HepG2 (cell line): ENCODE measurements around the gene DNPH1. TPM values are rescaled to one million over a fixed set of nuclear protein-coding genes. Genes with fewer than 3 reads are reported as not detected.

Source experiments
- ATM ChIP-seq: fragments of 450-650 bp; IDR thresholded peaks from 2 replicates; pipeline ENCODE4 v1.7.1; 2017; ENCODE audit warnings: mild to moderate bottlenecking, borderline replicate concordance
- ETV5 ChIP-seq: IDR thresholded peaks from 2 replicates; pipeline ENCODE4 v1.6.1; 2018; ENCODE audit warnings: missing biosample characterization, missing genetic modification reagents, inconsistent platforms, borderline replicate concordance
- FOXP4 ChIP-seq: sonication (generic); formaldehyde crosslinking; IDR thresholded peaks from 2 replicates; pipeline ENCODE4 v1.4.0; 2020; ENCODE audit warnings: missing genetic modification reagents
- HIC2 ChIP-seq: sonication (generic); formaldehyde crosslinking; IDR thresholded peaks from 2 replicates; pipeline ENCODE4 v1.9.0; 2022; ENCODE audit warnings: low read depth, missing genetic modification reagents
- KDM5B ChIP-seq: sonication (generic); formaldehyde crosslinking; IDR thresholded peaks from 2 replicates; pipeline ENCODE4 v1.4.0; 2020; ENCODE audit warnings: missing genetic modification reagents, mild to moderate bottlenecking, borderline replicate concordance
- MATR3 ChIP-seq: sonication (generic); formaldehyde crosslinking; IDR thresholded peaks from 2 replicates; pipeline ENCODE4 v1.4.0; 2020; ENCODE audit warnings: missing genetic modification reagents
- NFE2L1 ChIP-seq: sonication (generic); formaldehyde crosslinking; IDR thresholded peaks from 2 replicates; pipeline ENCODE4 v1.4.0; 2020; ENCODE audit warnings: missing genetic modification reagents, mild to moderate bottlenecking, borderline replicate concordance
- SIX4 ChIP-seq: sonication (generic); formaldehyde crosslinking; IDR thresholded peaks from 2 replicates; pipeline ENCODE4 v1.4.0; 2020; ENCODE audit warnings: missing genetic modification reagents
- ZHX1 ChIP-seq: sonication (generic); formaldehyde crosslinking; IDR thresholded peaks from 2 replicates; pipeline ENCODE4 v1.8.1; 2022; ENCODE audit warnings: low read depth, mild to moderate bottlenecking, missing genetic modification reagents
- ZNF629 ChIP-seq: sonication (generic); formaldehyde crosslinking; conservative IDR thresholded peaks from 2 replicates; pipeline ENCODE4 v1.5.0; 2020; ENCODE audit warnings: missing genetic modification reagents
- polyA plus RNA-seq, 8 experiments: library from polyadenylated mRNA; depleted of rRNA in 3 of 8; stranded (reverse) in 7 of 8; unstranded in 1 of 8; fragments of >200 nt; fragmentation: Illumina TruSeq in 4 of 8; extraction: Trizol in 4 of 8; gene quantifications; 2 replicates each; pipeline versions ENCODE4 v1.2.1 to v1.2.3, GENCODE V29; 2011 to 2016; ENCODE audit warnings: low read depth in 4 of 8, missing spikeins in 1 of 8, mixed read lengths in 1 of 8; ENCODE audit not compliant: insufficient read depth in 1 of 8
- total RNA-seq, 5 experiments: library from RNA; depleted of rRNA; stranded (reverse); fragments of >200 nt; fragmentation: Illumina TruSeq; extraction: Trizol; gene quantifications; 2 replicates each; pipeline ENCODE4 v1.2.3, GENCODE V29; 2016; ENCODE audit warnings: low read depth in 1 of 5
- TF ChIP-seq, protein P1 (sequence below): IDR thresholded peaks from 2 replicates; pipeline ENCODE4 v1.6.1; 2016; ENCODE audit warnings: mild to moderate bottlenecking, missing biosample characterization, missing genetic modification reagents
- TF ChIP-seq, protein P2 (sequence below): IDR thresholded peaks from 2 replicates; pipeline ENCODE4 v1.6.1; 2018; ENCODE audit warnings: missing genetic modification reagents, mild to moderate bottlenecking, missing compliant biosample characterization

DNPH1 gene
- total and polyA plus RNA-seq, 2 of the 13 experiments (the other 11 are each of a cell fraction or from before 2014, with no cell fraction given): 56.5 to 75.1 TPM

- TF ChIP-seq HIC2 (CRISPR knock-in tag): peak; percentile 99
- peak; percentile 99 for TF ChIP-seq FOXP4
- TF ChIP-seq SIX4: peak; percentile 94
- TF ChIP-seq NFE2L1 (CRISPR knock-in tag): peak; percentile 88; the same call in 1 of the 2 replicates
- TF ChIP-seq ZHX1 (CRISPR knock-in tag): peak; percentile 98
- TF ChIP-seq, protein P1, sequence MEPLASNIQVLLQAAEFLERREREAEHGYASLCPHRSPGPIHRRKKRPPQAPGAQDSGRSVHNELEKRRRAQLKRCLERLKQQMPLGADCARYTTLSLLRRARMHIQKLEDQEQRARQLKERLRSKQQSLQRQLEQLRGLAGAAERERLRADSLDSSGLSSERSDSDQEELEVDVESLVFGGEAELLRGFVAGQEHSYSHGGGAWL (CRISPR knock-in tag): peak; percentile 94
- no peak for TF ChIP-seq MATR3 (CRISPR knock-in tag)
- peak; percentile 86 for TF ChIP-seq ZNF629
- TF ChIP-seq ATM: peak; percentile 32; the same call in 1 of the 2 replicates
- TF ChIP-seq KDM5B (CRISPR knock-in tag): peak; percentile 95; the same call in 1 of the 2 replicates
- TF ChIP-seq, protein P2, sequence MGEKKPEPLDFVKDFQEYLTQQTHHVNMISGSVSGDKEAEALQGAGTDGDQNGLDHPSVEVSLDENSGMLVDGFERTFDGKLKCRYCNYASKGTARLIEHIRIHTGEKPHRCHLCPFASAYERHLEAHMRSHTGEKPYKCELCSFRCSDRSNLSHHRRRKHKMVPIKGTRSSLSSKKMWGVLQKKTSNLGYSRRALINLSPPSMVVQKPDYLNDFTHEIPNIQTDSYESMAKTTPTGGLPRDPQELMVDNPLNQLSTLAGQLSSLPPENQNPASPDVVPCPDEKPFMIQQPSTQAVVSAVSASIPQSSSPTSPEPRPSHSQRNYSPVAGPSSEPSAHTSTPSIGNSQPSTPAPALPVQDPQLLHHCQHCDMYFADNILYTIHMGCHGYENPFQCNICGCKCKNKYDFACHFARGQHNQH (CRISPR knock-in tag): peak; percentile 100
- peak; percentile 96 for TF ChIP-seq ETV5 (CRISPR knock-in tag)
Observed at GRCh38 chr6:43267619-43268354, 38.5 kb upstream of the DNPH1 start (continued).
